BE2C (cell line): ENCODE data around the gene ELOVL7.

Experiments used
- DNase-seq: peaks from one replicate; pipeline ENCODE4 v3.0.0-alpha.2; 2020
- H3K27me3 ChIP-seq: fragments of 250-450 bp; sonication (Bioruptor Pico); 2 replicates; pipeline ENCODE4 v1.5.1; 2020; ENCODE audit warnings: mild to moderate bottlenecking
- H3K36me3 ChIP-seq: fragments of 250-450 bp; sonication (Bioruptor Pico); 2 replicates; pipeline ENCODE4 v1.5.1; 2020; ENCODE audit warnings: mild to moderate bottlenecking
- H3K4me1 ChIP-seq: fragments of 250-450 bp; sonication (Bioruptor Pico); 2 replicates; pipeline ENCODE4 v1.5.1; 2020
- H3K4me3 ChIP-seq: 2 replicates; pipeline ENCODE4 v1.5.1; 2011; ENCODE audit warnings: low read depth, low read length
- H3K9me3 ChIP-seq: fragments of 250-450 bp; sonication (Bioruptor Pico); 2 replicates; pipeline ENCODE4 v1.5.1; 2020
- CTCF ChIP-seq: IDR thresholded peaks from 2 replicates; pipeline ENCODE4 v1.5.1; 2012; ENCODE audit warnings: mild to moderate bottlenecking, low read depth, low read length

ELOVL7 gene

GRCh38 chr5:60852940-60853339, 8.9 kb upstream of the ELOVL7 start:
- Histone ChIP-seq H3K4me1 (no peaks in the 10 kb centered on the region), H3K27me3 (0 out of 2 replicates have a peak, but pooled peaks cover 3% of the 10 kb centered on the region), H3K4me3 (no peak overlapping the region), H3K36me3 (no peaks in the 10 kb centered on the region), H3K9me3 (no peaks in the 10 kb centered on the region)
- DNase-seq: no peak
- no peak for TF ChIP-seq CTCF

- Histone ChIP-seq H3K9me3 (no peaks in the 10 kb centered on the region), H3K4me1 (no peaks in the 10 kb centered on the region), H3K4me3 (no peak overlapping the region), H3K36me3 (no peaks in the 10 kb centered on the region), H3K27me3 (0 out of 2 replicates have a peak, but pooled peaks cover 3% of the 10 kb centered on the region)
- DNase-seq: no peak
- TF ChIP-seq CTCF: no peak
Measured at GRCh38 chr5:60852317-60852716, 8.2 kb upstream of the ELOVL7 start.

GRCh38 chr5:60851626-60852025, 7.6 kb upstream of the ELOVL7 start:
- H3K27me3 ChIP-seq: peaks cover 7% of the 10 kb centered on the region
- H3K4me1 ChIP-seq: no peaks in the 10 kb centered on the region
- no peak overlapping the region for H3K4me3 ChIP-seq
- TF ChIP-seq CTCF: no peak
- no peak for DNase-seq
- no peaks in the 10 kb centered on the region for H3K36me3 ChIP-seq
- H3K9me3 ChIP-seq: no peaks in the 10 kb centered on the region

- no peak overlapping the region for H3K4me3 ChIP-seq
- peaks cover 54% of the 10 kb centered on the region for H3K27me3 ChIP-seq
- DNase-seq: no peak
- H3K4me1 ChIP-seq: no peaks in the 10 kb centered on the region
- no peaks in the 10 kb centered on the region for H3K9me3 ChIP-seq
- TF ChIP-seq CTCF: no peak
- H3K36me3 ChIP-seq: no peaks in the 10 kb centered on the region
Measured at GRCh38 chr5:60846298-60846697, 2.2 kb upstream of the ELOVL7 start.

GRCh38 chr5:60843386-60843935, 608 bp downstream of the ELOVL7 start:
- TF ChIP-seq CTCF: no peak
- Histone ChIP-seq H3K36me3 (no peaks in the 10 kb centered on the region), H3K27me3 (peaks cover 69% of the 10 kb centered on the region), H3K4me1 (no peaks in the 10 kb centered on the region), H3K9me3 (no peaks in the 10 kb centered on the region), H3K4me3 (peak overlapping the region; percentile 61)
- peak; percentile 8 for DNase-seq

- H3K27me3 ChIP-seq: peaks cover 72% of the 10 kb centered on the region
- H3K4me1 ChIP-seq: no peaks in the 10 kb centered on the region
- H3K9me3 ChIP-seq: no peaks in the 10 kb centered on the region
- no peak overlapping the region; the same call in 1 of the 2 replicates for H3K4me3 ChIP-seq
- TF ChIP-seq CTCF: no peak
- no peak for DNase-seq
- H3K36me3 ChIP-seq: no peaks in the 10 kb centered on the region
Measured at GRCh38 chr5:60842871-60843385, 1.1 kb downstream of the ELOVL7 start.
